Esophagus muscularis mucosa (tissue), 4 donors: ENCODE measurements around the gene PBRM1.

Experiments
- CTCF ChIP-seq, 3 experiments: fragments of 200-600 bp in 2 of 3; fragments of 450-650 bp in 1 of 3; sonication (generic) in 2 of 3; IDR thresholded peaks; one replicate each; pipeline ENCODE4 v1.5.1; 2017 to 2019; ENCODE audit warnings: antibody characterized with exemption in 3 of 3, mild to moderate bottlenecking in 2 of 3, moderate library complexity in 1 of 3
- EP300 ChIP-seq: sonication (generic); formaldehyde crosslinking; IDR thresholded peaks from one replicate; pipeline ENCODE4 v1.6.1; 2017; ENCODE audit warnings: antibody characterized with exemption
- POLR2AphosphoS5 ChIP-seq, 2 donors: sonication (generic); formaldehyde crosslinking; IDR thresholded peaks; one replicate each; pipeline ENCODE4 v1.6.1; 2017; ENCODE audit warnings: antibody characterized with exemption in 2 of 2

DNA sequence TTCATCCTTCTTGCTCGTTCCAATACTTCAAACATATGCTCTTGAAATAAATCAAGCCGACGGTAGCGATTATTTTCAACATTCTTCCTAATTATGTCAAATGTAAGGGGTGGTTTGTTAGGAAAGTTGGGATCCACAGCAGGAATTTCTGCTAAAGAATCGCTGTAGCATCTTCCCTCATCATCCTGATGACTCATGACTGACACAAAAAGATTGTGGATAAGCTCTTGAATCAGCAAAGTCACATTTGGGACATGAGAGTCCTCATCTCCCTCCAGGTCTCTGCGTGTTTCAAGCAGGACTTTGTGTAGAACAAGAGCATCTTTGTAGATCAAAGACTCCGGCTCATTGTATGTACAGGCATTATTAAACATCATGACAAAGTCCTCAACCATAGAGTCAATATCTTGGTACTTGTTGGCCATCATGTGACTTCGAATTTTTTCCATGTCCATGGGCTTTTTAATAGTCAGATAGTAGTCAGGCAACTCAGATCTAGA is 76.3 kb downstream of the PBRM1 start:
- TF ChIP-seq CTCF (IDR thresholded peaks at IDR 0.05) (no peak), EP300 (no peak), POLR2AphosphoS5 (IDR thresholded peaks at IDR 0.05) (no peak)
